ENCODE results near the gene TMOD4.
"Not testable (repeated sequence)": the region's sequence is repeated elsewhere in the genome, so short reads cannot be mapped to it uniquely, and the experiment has no call there.

TMOD4 gene

DNA sequence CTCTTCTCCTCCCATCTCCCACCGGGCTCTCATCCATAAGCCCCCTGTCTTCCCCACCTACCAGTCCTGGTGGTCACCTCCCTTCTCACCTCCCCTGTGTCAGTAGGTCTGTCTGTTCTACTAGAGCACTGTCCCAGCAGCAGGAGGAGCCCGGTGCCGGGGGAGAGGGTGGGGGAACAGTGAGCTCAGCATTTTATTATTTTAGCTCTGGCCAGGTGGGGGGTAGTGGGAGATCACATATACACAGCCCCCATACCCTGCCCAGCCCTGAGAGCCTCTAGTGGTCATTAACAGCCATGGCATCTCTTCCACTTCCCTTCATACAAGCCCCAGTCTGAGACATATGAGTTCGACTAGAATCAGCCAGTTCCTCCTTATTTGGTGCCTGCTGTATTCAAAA is at the start of gene TMOD4:
Gene TMOD4 (minus strand): TSS at position 119 of the 400 bp plus-strand sequence. CDS start 1,106 bp downstream, outside the sequence.
- peak; percentile 13 for DNase-seq (ENCODE audit: low read depth, low spot score)
- no peak within 1 kb of the TSS for H3K4me3 ChIP-seq (ENCODE audit: low read depth, low read length)
- TF ChIP-seq CTCF (IDR thresholded peaks at IDR 0.05; ENCODE audit: low read depth, low read length): peak; percentile 70
- in situ Hi-C loops (cut with HindIII; ENCODE audit: low sequenced_read_pairs): no loop called here

- no peak for TF ChIP-seq CTCF (IDR thresholded peaks at IDR 0.05; ENCODE audit: low read depth, low read length)
- in situ Hi-C loops (cut with HindIII; ENCODE audit: low sequenced_read_pairs): no loop called here
- no peak for DNase-seq (ENCODE audit: low read depth, low spot score)
- H3K4me3 ChIP-seq (ENCODE audit: low read depth, low read length): no peak overlapping the region
These were observed 46.3 kb upstream of the TMOD4 start for GRCh38 chr1:151222130-151222529.

- TF ChIP-seq CTCF (IDR thresholded peaks at IDR 0.05; ENCODE audit: low read depth, low read length): no peak
- DNase-seq (ENCODE audit: low read depth, low spot score): no peak
- in situ Hi-C loops (cut with HindIII; ENCODE audit: low sequenced_read_pairs): no loop called here
- H3K4me3 ChIP-seq (ENCODE audit: low read depth, low read length): no peak overlapping the region
These were observed 45.8 kb upstream of the TMOD4 start for GRCh38 chr1:151221616-151222015.

GRCh38 chr1:151213560-151213959 is 37.8 kb upstream of the TMOD4 start:
- H3K4me3 ChIP-seq (ENCODE audit: low read depth, low read length): no peak overlapping the region

GRCh38 chr1:151211972-151212705 is 36.4 kb upstream of the TMOD4 start:
- TF ChIP-seq CTCF (IDR thresholded peaks at IDR 0.05; ENCODE audit: low read depth, low read length): no peak
- in situ Hi-C loops (cut with HindIII; ENCODE audit: low sequenced_read_pairs): no loop called here
- H3K4me3 ChIP-seq (ENCODE audit: low read depth, low read length): no peak overlapping the region
- no peak for DNase-seq (ENCODE audit: low read depth, low spot score)

More at GRCh38 chr1:151213560-151213959, 37.8 kb upstream of the TMOD4 start:
- no peak for DNase-seq (ENCODE audit: low read depth, low spot score)
- in situ Hi-C loops (cut with HindIII; ENCODE audit: low sequenced_read_pairs): no loop called here
- TF ChIP-seq CTCF (IDR thresholded peaks at IDR 0.05; ENCODE audit: low read depth, low read length): no peak

- in situ Hi-C loops (cut with HindIII; ENCODE audit: low sequenced_read_pairs): no loop called here
These were observed 35.0 kb upstream of the TMOD4 start for GRCh38 chr1:151210830-151211229.

DNA sequence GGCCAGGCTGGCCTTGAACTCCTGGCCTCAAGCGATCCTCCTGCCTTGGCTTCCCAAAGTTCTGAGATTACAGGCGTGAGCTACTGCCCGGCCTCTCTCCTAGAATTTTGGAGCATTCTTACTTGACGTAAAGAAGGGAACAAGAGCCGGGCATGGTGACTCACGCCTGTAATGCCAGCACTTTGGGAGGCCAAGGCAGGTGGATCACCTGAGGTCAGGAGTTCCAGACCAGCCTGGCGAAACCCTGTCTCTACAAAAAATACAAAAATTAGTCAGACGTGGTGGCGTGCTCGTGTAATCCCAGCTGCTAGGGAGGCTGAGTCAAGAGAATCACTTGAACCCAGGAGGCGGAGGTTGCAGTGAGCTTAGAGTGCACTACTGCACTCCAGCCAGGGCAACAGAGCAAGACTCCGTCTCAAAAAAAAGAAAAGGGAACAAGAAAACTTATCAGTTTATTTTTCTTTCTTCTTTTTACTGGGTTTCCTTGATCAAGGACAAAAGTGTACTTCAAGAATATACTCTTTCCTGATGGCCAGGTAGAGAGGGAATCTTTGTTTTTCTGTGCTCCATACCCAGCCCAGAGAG is 29.7 kb upstream of the TMOD4 start:
- DNase-seq (ENCODE audit: low read depth, low spot score); H3K4me3 ChIP-seq (ENCODE audit: low read depth, low read length); in situ Hi-C loops (cut with HindIII; ENCODE audit: low sequenced_read_pairs): not testable (repeated sequence)

More at GRCh38 chr1:151210830-151211229, 35.0 kb upstream of the TMOD4 start:
- no peak for TF ChIP-seq CTCF (IDR thresholded peaks at IDR 0.05; ENCODE audit: low read depth, low read length)
- no peak overlapping the region for H3K4me3 ChIP-seq (ENCODE audit: low read depth, low read length)
- peak; percentile 12 for DNase-seq (ENCODE audit: low read depth, low spot score)

Measured in astrocyte of the spinal cord (primary cell).